H9 (cell line): Measurements from ENCODE around the gene RYR3. TPM values are rescaled to one million over a fixed set of nuclear protein-coding genes. Genes with fewer than 3 reads are reported as not detected.

Experiments
- DNase-seq: peaks from one replicate; pipeline ENCODE4 v3.0.0-alpha.2; 2017
- H2AFZ ChIP-seq: one replicate; pipeline ENCODE4 v1.6.1; 2013; ENCODE audit warnings: mild to moderate bottlenecking, low read length, control low read depth, moderate library complexity
- H2AK5ac ChIP-seq: 2 replicates; pipeline ENCODE4 v1.6.1; 2013; ENCODE audit warnings: low read length, control low read depth, mixed read lengths; ENCODE audit not compliant: insufficient read length
- H2BK120ac ChIP-seq: one replicate; pipeline ENCODE4 v1.6.1; 2013; ENCODE audit warnings: low read depth, mild to moderate bottlenecking, low read length, control low read depth, inconsistent platforms; ENCODE audit not compliant: poor library complexity, severe bottlenecking
- H2BK12ac ChIP-seq: 2 replicates; pipeline ENCODE4 v1.6.1; 2013; ENCODE audit warnings: low read length, control low read depth, mixed read lengths, low read depth; ENCODE audit not compliant: insufficient read length
- H2BK15ac ChIP-seq: 2 replicates; pipeline ENCODE4 v1.6.1; 2013; ENCODE audit warnings: low read depth, low read length, control low read depth
- H2BK20ac ChIP-seq: one replicate; pipeline ENCODE4 v1.6.1; 2013; ENCODE audit warnings: low read depth, mild to moderate bottlenecking, low read length, control low read depth, inconsistent platforms; ENCODE audit not compliant: poor library complexity, severe bottlenecking
- H2BK5ac ChIP-seq: 2 replicates; pipeline ENCODE4 v1.6.1; 2013; ENCODE audit warnings: low read length, control low read depth, mixed read lengths; ENCODE audit not compliant: insufficient read length
- H3K14ac ChIP-seq: 2 replicates; pipeline ENCODE4 v1.6.1; 2013; ENCODE audit warnings: low read length, control low read depth; ENCODE audit not compliant: insufficient read depth
- H3K18ac ChIP-seq: 2 replicates; pipeline ENCODE4 v1.6.1; 2013; ENCODE audit warnings: low read depth, mild to moderate bottlenecking, mixed read lengths, low read length, control low read depth; ENCODE audit not compliant: insufficient read length
- H3K23ac ChIP-seq: 2 replicates; pipeline ENCODE4 v1.6.1; 2013; ENCODE audit warnings: low read length, control low read depth, mixed read lengths, low read depth; ENCODE audit not compliant: insufficient read length
- H3K23me2 ChIP-seq: 2 replicates; pipeline ENCODE4 v1.6.1; 2013; ENCODE audit warnings: low read depth, mild to moderate bottlenecking, mixed read lengths, low read length, control low read depth; ENCODE audit not compliant: insufficient read length, poor library complexity, severe bottlenecking
- H3K27ac ChIP-seq: 2 replicates; pipeline ENCODE4 v1.5.1; 2013; ENCODE audit warnings: low read length, control low read depth, mixed read lengths, low read depth; ENCODE audit not compliant: insufficient read length
- H3K27me3 ChIP-seq: 2 replicates; pipeline ENCODE4 v1.6.1; 2013; ENCODE audit warnings: low read length, control low read depth, inconsistent platforms; ENCODE audit not compliant: insufficient read depth
- H3K4ac ChIP-seq: 2 replicates; pipeline ENCODE4 v1.6.1; 2013; ENCODE audit warnings: low read depth, mild to moderate bottlenecking, control low read depth, inconsistent platforms, low read length, moderate library complexity
- H3K4me1 ChIP-seq: 2 replicates; pipeline ENCODE4 v1.6.1; 2013; ENCODE audit warnings: low read length, control low read depth, inconsistent platforms; ENCODE audit not compliant: insufficient read depth
- H3K4me2 ChIP-seq: 2 replicates; pipeline ENCODE4 v1.6.1; 2013; ENCODE audit warnings: low read length, control low read depth, mixed read lengths; ENCODE audit not compliant: insufficient read length, insufficient read depth
- H3K56ac ChIP-seq: 2 replicates; pipeline ENCODE4 v1.6.1; 2013; ENCODE audit warnings: low read depth, mild to moderate bottlenecking, mixed read lengths, low read length, control low read depth; ENCODE audit not compliant: insufficient read length
- H3K79me1 ChIP-seq: 2 replicates; pipeline ENCODE4 v1.6.1; 2013; ENCODE audit warnings: low read depth, mild to moderate bottlenecking, moderate library complexity, low read length, control low read depth, inconsistent platforms; ENCODE audit not compliant: insufficient read depth, poor library complexity, severe bottlenecking
- H3K79me2 ChIP-seq: 2 replicates; pipeline ENCODE4 v1.6.1; 2013; ENCODE audit warnings: low read length, control low read depth, inconsistent platforms; ENCODE audit not compliant: insufficient read depth
- H3K9ac ChIP-seq: 2 replicates; pipeline ENCODE4 v1.6.1; 2013; ENCODE audit warnings: low read length, control low read depth, mixed read lengths; ENCODE audit not compliant: insufficient read length; ENCODE audit errors: extremely low read depth
- H3K9me3 ChIP-seq: one replicate; pipeline ENCODE4 v1.6.1; 2013; ENCODE audit warnings: low read depth, low read length, inconsistent platforms; ENCODE audit not compliant: control insufficient read depth
- H3T11ph ChIP-seq: one replicate; pipeline ENCODE4 v1.6.1; 2013; ENCODE audit warnings: mild to moderate bottlenecking, low read length, control low read depth, inconsistent platforms
- H4K20me1 ChIP-seq: one replicate; pipeline ENCODE4 v1.6.1; 2013; ENCODE audit not compliant: control insufficient read depth, insufficient read length, insufficient read depth
- H4K5ac ChIP-seq: 2 replicates; pipeline ENCODE4 v1.6.1; 2013; ENCODE audit warnings: low read depth, mild to moderate bottlenecking, mixed read lengths, low read length, control low read depth; ENCODE audit not compliant: insufficient read length
- H4K8ac ChIP-seq: replicated peaks from 2 replicates; pipeline ENCODE4 v1.6.1; 2013; ENCODE audit warnings: low read length, control low read depth, mixed read lengths, low read depth; ENCODE audit not compliant: insufficient read length
- H4K91ac ChIP-seq: 2 replicates; pipeline ENCODE4 v1.6.1; 2013; ENCODE audit warnings: low read depth, mild to moderate bottlenecking, moderate library complexity, mixed read lengths, low read length, control low read depth; ENCODE audit not compliant: insufficient read length
- H3K27ac Mint-ChIP-seq, 3 experiments: 2 replicates in 2 of 3; 3 replicates in 1 of 3; pipeline ENCODE4 v1.8.0; 2020 to 2021; ENCODE audit warnings: mixed read lengths in 3 of 3, mild to moderate bottlenecking in 1 of 3, moderate library complexity in 1 of 3
- H3K27me3 Mint-ChIP-seq: 2 replicates; pipeline ENCODE4 v1.8.0; 2021; ENCODE audit warnings: low read depth, mild to moderate bottlenecking, moderate library complexity, mixed read lengths
- H3K36me3 Mint-ChIP-seq, 3 experiments: 2 replicates in 2 of 3; 3 replicates in 1 of 3; pipeline ENCODE4 v1.8.0; 2020 to 2021; ENCODE audit warnings: low read depth in 3 of 3, mixed read lengths in 3 of 3; ENCODE audit not compliant: insufficient read depth in 1 of 3
- H3K4me1 Mint-ChIP-seq, 2 experiments: 2 replicates each; pipeline ENCODE4 v1.8.0; 2020; ENCODE audit warnings: mixed read lengths in 2 of 2
- H3K4me3 Mint-ChIP-seq, 2 experiments: 2 replicates in 1 of 2; 3 replicates in 1 of 2; pipeline ENCODE4 v1.8.0; 2020 to 2021; ENCODE audit warnings: mild to moderate bottlenecking in 2 of 2, mixed read lengths in 2 of 2, moderate library complexity in 1 of 2
- H3K9me3 Mint-ChIP-seq, 2 experiments: 2 replicates in 1 of 2; 3 replicates in 1 of 2; pipeline ENCODE4 v1.8.0; 2020; ENCODE audit warnings: mild to moderate bottlenecking in 2 of 2, mixed read lengths in 2 of 2, moderate library complexity in 1 of 2
- CTCF ChIP-seq: fragments of 200-600 bp; sonication (generic); conservative IDR thresholded peaks from 3 replicates; pipeline ENCODE4 v1.8.0; 2021; ENCODE audit warnings: antibody characterized with exemption, mild to moderate bottlenecking
- WGBS: extraction: QIAGEN DNeasy Blood & Tissue Kit; methylation state at CpG from one replicate; pipeline ENCODE4 v1.1.7; 2013; ENCODE audit warnings: missing lambda C conversion rate, low lambda C conversion rate, mixed read lengths; ENCODE audit not compliant: insufficient read length; ENCODE audit errors: extremely low coverage; 5-methylcytosine and 5-hydroxymethylcytosine counted together
- total RNA-seq: library from RNA; stranded (reverse); gene quantifications from 2 replicates; pipeline ENCODE4 v1.2.1, GENCODE V29; 2021

RYR3 gene
- total RNA-seq, 1 experiment from 2014 or later, result 0.85 TPM

GRCh38 chr15:33795070-33795469, 484.3 kb downstream of the RYR3 start:
- H3K14ac ChIP-seq, result no peak overlapping the region
- H2BK20ac ChIP-seq, result no peak overlapping the region
- no peak overlapping the region for H3K27ac Mint-ChIP-seq
- H3K79me2 ChIP-seq, result no peaks in the 10 kb centered on the region
- no peak overlapping the region for H2BK5ac ChIP-seq
- H2AK5ac ChIP-seq, result no peak overlapping the region
- H3K9me3 ChIP-seq, result no peaks in the 10 kb centered on the region
- H3K27me3 Mint-ChIP-seq, result no peaks in the 10 kb centered on the region
- H3K23ac ChIP-seq, result no peak overlapping the region
- H3K79me1 ChIP-seq, result no peaks in the 10 kb centered on the region
- H3K27me3 ChIP-seq, result no peaks in the 10 kb centered on the region
- no CpG with 5 or more reads among the region's 3 CpGs for WGBS
- H3K4me1 ChIP-seq, result no peaks in the 10 kb centered on the region
- no peak overlapping the region for H4K8ac ChIP-seq
- no peaks in the 10 kb centered on the region for H3K9me3 Mint-ChIP-seq
- no peak overlapping the region for H3K18ac ChIP-seq
- H3K4me3 Mint-ChIP-seq, result no peak overlapping the region
- no peak overlapping the region for H2BK15ac ChIP-seq
- H3K36me3 Mint-ChIP-seq, result no peaks in the 10 kb centered on the region
- no peak overlapping the region for H3K27ac ChIP-seq
- H3K23me2 ChIP-seq, result no peaks in the 10 kb centered on the region
- no peak for DNase-seq
- H3K4me1 Mint-ChIP-seq, result no peaks in the 10 kb centered on the region
- no peak overlapping the region for H2BK120ac ChIP-seq
- TF ChIP-seq CTCF, result no peak
- no peak overlapping the region for H2BK12ac ChIP-seq
- no peak overlapping the region for H3K9ac ChIP-seq
- H4K20me1 ChIP-seq, result no peaks in the 10 kb centered on the region
- H2AFZ ChIP-seq, result no peak overlapping the region
- H3K56ac ChIP-seq, result no peak overlapping the region
- H3K4me2 ChIP-seq, result no peak overlapping the region
- no peak overlapping the region for H4K5ac ChIP-seq
- no peak overlapping the region for H3K4ac ChIP-seq
- no peak overlapping the region for H3T11ph ChIP-seq
- H4K91ac ChIP-seq, result no peak overlapping the region
